ENCODE measurements around the gene PDE8A.

- no peak for TF ChIP-seq CTCF (IDR thresholded peaks at IDR 0.05; ENCODE audit: poor library complexity)
- TF ChIP-seq EZH2 (IDR thresholded peaks at IDR 0.05; ENCODE audit: borderline replicate concordance) = no peak
Observed at GRCh38 chr15:84987949-84988624, 6.4 kb downstream of the PDE8A start.
